GM21423 (cell line): ENCODE results near the gene LYSMD3.

Experiments used
- ATAC-seq: cut with Tn5 transposase; IDR thresholded peaks from one replicate; pipeline ENCODE4 v1.9.1; 2021; ENCODE audit warnings: mild to moderate bottlenecking, moderate library complexity; ENCODE audit not compliant: unreplicated experiment

The LYSMD3 gene

GRCh38 chr5:90548069-90548593 lies 18.7 kb upstream of the LYSMD3 start:
- no peak for ATAC-seq

- ATAC-seq = no peak
Measured at GRCh38 chr5:90547072-90547536, 17.7 kb upstream of the LYSMD3 start.

GRCh38 chr5:90546216-90546837 lies 16.9 kb upstream of the LYSMD3 start:
- no peak for ATAC-seq

- ATAC-seq = no peak
Measured at GRCh38 chr5:90545511-90545910, 16.1 kb upstream of the LYSMD3 start.

GRCh38 chr5:90542827-90543519 lies 13.6 kb upstream of the LYSMD3 start:
- no peak for ATAC-seq

- no peak for ATAC-seq
Measured at GRCh38 chr5:90534922-90535321, 5.5 kb upstream of the LYSMD3 start.

GRCh38 chr5:90533794-90534193 lies 4.4 kb upstream of the LYSMD3 start:
- no peak for ATAC-seq

GRCh38 chr5:90530736-90531487 lies 1.5 kb upstream of the LYSMD3 start:
- no peak for ATAC-seq

GRCh38 chr5:90529939-90530677 lies 724 bp upstream of the LYSMD3 start:
- peak; percentile 41 for ATAC-seq

GRCh38 chr5:90528601-90529193 lies 687 bp downstream of the LYSMD3 start:
- no peak for ATAC-seq

GRCh38 chr5:90519081-90519480 lies 10.3 kb downstream of the LYSMD3 start:
- ATAC-seq = no peak

GRCh38 chr5:90518661-90519060 lies 10.7 kb downstream of the LYSMD3 start:
- no peak for ATAC-seq

- ATAC-seq = no peak
Measured at GRCh38 chr5:90514520-90514919, 14.9 kb downstream of the LYSMD3 start.

GRCh38 chr5:90510438-90510837 lies 18.9 kb downstream of the LYSMD3 start:
- no peak for ATAC-seq

GRCh38 chr5:90506221-90506620 lies 23.2 kb downstream of the LYSMD3 start:
- ATAC-seq = no peak

GRCh38 chr5:90504743-90505142 lies 24.6 kb downstream of the LYSMD3 start:
- no peak for ATAC-seq

- no peak for ATAC-seq
Measured at GRCh38 chr5:90503596-90503995, 25.8 kb downstream of the LYSMD3 start.

- ATAC-seq = no peak
Measured at GRCh38 chr5:90495146-90495545, 34.2 kb downstream of the LYSMD3 start.

- no peak for ATAC-seq
Measured at GRCh38 chr5:90494043-90494442, 35.3 kb downstream of the LYSMD3 start.

- no peak for ATAC-seq
Measured at GRCh38 chr5:90488791-90489190, 40.6 kb downstream of the LYSMD3 start.

GRCh38 chr5:90484540-90484939 lies 44.8 kb downstream of the LYSMD3 start:
- no peak for ATAC-seq
